HCT116 (cell line): ENCODE measurements around the gene NLRC5. TPM values are rescaled to one million over a fixed set of nuclear protein-coding genes. Genes with fewer than 3 reads are reported as not detected.

Experiments used
- ATAC-seq: fragments of 200-7000 bp; cut with Tn5 transposase; 2 replicates; pipeline ENCODE4 v1.9.1; 2020; ENCODE audit warnings: mild to moderate bottlenecking, moderate library complexity
- BruUV-seq: library from RNA; stranded (reverse); fragments of 400-500 nt; replicated peaks from 2 replicates; lab custom pipeline; 2021; lab: Mats Ljungman, UMichigan
- CTCF ChIA-PET: fragments of 300-600 bp; sonication (Branson Sonifier 250); formaldehyde crosslinking; loops from one replicate; lab custom pipeline; 2021; ENCODE audit warnings: antibody characterized with exemption; lab: Charles Lee
- POLR2A ChIA-PET: fragments of 300-600, 350-600 bp; sonication (Branson Sonifier 250); formaldehyde crosslinking; loops from one replicate; lab custom pipeline; 2021; ENCODE audit warnings: antibody characterized with exemption; lab: Charles Lee
- RAD21 ChIA-PET, 2 experiments: fragments of 300-600 bp; sonication (Branson Sonifier 250); formaldehyde crosslinking; loops; one replicate each; lab custom pipeline; 2023; ENCODE audit warnings: low total read pairs in 2 of 2; ENCODE audit not compliant: uncharacterized antibody in 2 of 2, unreplicated experiment in 2 of 2, low non-redundant PET in 1 of 2; lab: Charles Lee
- DNase-seq: peaks from one replicate; pipeline ENCODE4 v3.0.0-alpha.2; 2010; ENCODE audit warnings: low read depth, low spot score
- H2AFZ ChIP-seq: fragments of 200-600 bp; shearing (Covaris generic), sonication (generic); 2 replicates; pipeline ENCODE4 v1.6.1; 2017; ENCODE audit warnings: low read depth, mixed run types, mixed read lengths, antibody characterized with exemption, low read length; ENCODE audit not compliant: poor library complexity, severe bottlenecking
- H3K27ac ChIP-seq: 2 replicates; pipeline ENCODE4 v1.5.1; 2012; ENCODE audit warnings: low read depth, low read length
- H3K27me3 ChIP-seq: fragments of 200-600 bp; sonication (generic); 2 replicates; pipeline ENCODE4 v1.6.1; 2016; ENCODE audit warnings: mixed run types, low read length, mixed read lengths; ENCODE audit not compliant: insufficient read depth
- H3K36me3 ChIP-seq, 2 experiments: fragments of 200-500 bp in 1 of 2; fragments of 200-600 bp in 1 of 2; sonication (Bioruptor generic) in 1 of 2; sonication (generic) in 1 of 2; 2 replicates each; pipeline versions ENCODE4 v1.5.1 to v1.6.1; 2014 to 2016; ENCODE audit warnings: low read length in 2 of 2, inconsistent platforms in 1 of 2, mixed read lengths in 1 of 2, mixed run types in 1 of 2; ENCODE audit not compliant: insufficient read depth in 2 of 2, control insufficient read depth in 1 of 2
- H3K4me1 ChIP-seq, 2 experiments: fragments of 200-600 bp in 1 of 2; sonication (generic) in 1 of 2; 2 replicates each; pipeline versions ENCODE4 v1.5.1 to v1.6.1; 2012 to 2017; ENCODE audit warnings: low read length in 2 of 2, inconsistent platforms in 1 of 2, mild to moderate bottlenecking in 1 of 2, mixed read lengths in 1 of 2, mixed run types in 1 of 2, moderate library complexity in 1 of 2; ENCODE audit not compliant: insufficient read depth in 2 of 2, control insufficient read depth in 1 of 2
- H3K4me2 ChIP-seq: fragments of 200-600 bp; sonication (generic); 2 replicates; pipeline ENCODE4 v1.6.1; 2017; ENCODE audit warnings: mixed run types, low read length, mixed read lengths
- H3K4me3 ChIP-seq, 2 experiments: fragments of 200-600 bp in 1 of 2; sonication (generic) in 1 of 2; replicated peaks in 1 of 2; 2 replicates each; pipeline ENCODE4 v1.5.1; 2011 to 2016; ENCODE audit warnings: low read length in 2 of 2, control low read depth in 1 of 2, low read depth in 1 of 2, mild to moderate bottlenecking in 1 of 2, mixed read lengths in 1 of 2, mixed run types in 1 of 2
- H3K79me2 ChIP-seq: fragments of 200-600 bp; sonication (generic); 2 replicates; pipeline ENCODE4 v1.6.1; 2017; ENCODE audit warnings: mild to moderate bottlenecking, mixed run types, low read length, moderate library complexity, mixed read lengths; ENCODE audit not compliant: insufficient read depth
- H3K9ac ChIP-seq: fragments of 200-600 bp; sonication (generic); 2 replicates; pipeline ENCODE4 v1.6.1; 2016; ENCODE audit warnings: low read length, mixed read lengths
- H3K9me2 ChIP-seq: fragments of 200-600 bp; sonication (generic), shearing (Covaris generic); 2 replicates; pipeline ENCODE4 v1.6.1; 2017; ENCODE audit warnings: mixed run types, mild to moderate bottlenecking, moderate library complexity; ENCODE audit not compliant: insufficient read depth
- H3K9me3 ChIP-seq, 2 experiments: fragments of 200-500 bp in 1 of 2; fragments of 200-600 bp in 1 of 2; sonication (Bioruptor generic) in 1 of 2; sonication (generic) in 1 of 2; 2 replicates each; pipeline ENCODE4 v1.6.1; 2014 to 2017; ENCODE audit warnings: low read length in 2 of 2, mixed read lengths in 2 of 2, inconsistent platforms in 1 of 2, low read depth in 1 of 2, mild to moderate bottlenecking in 1 of 2, mixed run types in 1 of 2, moderate library complexity in 1 of 2; ENCODE audit not compliant: control insufficient read depth in 1 of 2, insufficient read depth in 1 of 2
- H4K20me1 ChIP-seq: fragments of 200-600 bp; sonication (generic), shearing (Covaris generic); 2 replicates; pipeline ENCODE4 v1.6.1; 2017; ENCODE audit warnings: mixed run types, mild to moderate bottlenecking, moderate library complexity; ENCODE audit not compliant: insufficient read depth
- CBX3 ChIP-seq: IDR thresholded peaks from 2 replicates; pipeline ENCODE4 v1.6.1; 2012; ENCODE audit warnings: low read depth
- CEBPB ChIP-seq: IDR thresholded peaks from 2 replicates; pipeline ENCODE4 v1.6.1; 2012; ENCODE audit warnings: low read depth
- EZH2 ChIP-seq: fragments of 200-600 bp; sonication (generic); IDR thresholded peaks from 2 replicates; pipeline ENCODE4 v1.6.1; 2017; ENCODE audit warnings: antibody characterized with exemption, mixed run types
- EZH2phosphoT487 ChIP-seq: fragments of 200-600 bp; IDR thresholded peaks from 2 replicates; pipeline ENCODE4 v1.6.1; 2018; ENCODE audit warnings: antibody characterized with exemption, borderline replicate concordance
- POLR2A ChIP-seq: IDR thresholded peaks from 2 replicates; pipeline ENCODE4 v1.7.0; 2011; ENCODE audit warnings: borderline replicate concordance; ENCODE audit not compliant: insufficient read depth, insufficient read length; ENCODE audit errors: extremely low read depth
- SIN3A ChIP-seq: IDR thresholded peaks from 2 replicates; pipeline ENCODE4 v1.6.1; 2012; ENCODE audit warnings: low read depth
- SP1 ChIP-seq: IDR thresholded peaks from 2 replicates; pipeline ENCODE4 v1.6.1; 2012; ENCODE audit warnings: low read depth
- SRF ChIP-seq: IDR thresholded peaks from 2 replicates; pipeline ENCODE4 v1.6.1; 2012; ENCODE audit warnings: low read depth
- TCF7L2 ChIP-seq: IDR thresholded peaks from 2 replicates; pipeline ENCODE4 v1.7.0; 2011; ENCODE audit warnings: borderline replicate concordance, inconsistent platforms; ENCODE audit not compliant: insufficient read depth, insufficient read length; ENCODE audit errors: extremely low read depth
- ZNF274 ChIP-seq: fragments of 200-500 bp; sonication (Bioruptor generic); IDR thresholded peaks from 2 replicates; pipeline ENCODE4 v1.6.1; 2014; ENCODE audit warnings: mild to moderate bottlenecking, low read depth, low read length, inconsistent platforms
- intact Hi-C: fragments of 100-400 bp; cut with micrococcal nuclease; formaldehyde crosslinking; loops from 2 replicates; pipeline ENCODE4 v1.10.0; 2022
- total RNA-seq: library from RNA; stranded (reverse); gene quantifications from one replicate; pipeline ENCODE4 v1.2.1, GENCODE V29; 2021; ENCODE audit not compliant: unreplicated experiment
- TF ChIP-seq, protein P1 (sequence below): IDR thresholded peaks from 2 replicates; pipeline ENCODE4 v1.6.1; 2012
- TF ChIP-seq, protein P2 (sequence below): IDR thresholded peaks from 2 replicates; pipeline ENCODE4 v1.6.1; 2011; ENCODE audit warnings: mild to moderate bottlenecking, low read length, moderate library complexity; ENCODE audit not compliant: insufficient replicate concordance; ENCODE audit errors: extremely low read depth
- TF ChIP-seq, protein P3 (sequence below): IDR thresholded peaks from 2 replicates; pipeline ENCODE4 v1.6.1; 2012; ENCODE audit warnings: low read depth

NLRC5 gene
- total RNA-seq, 1 experiment from 2014 or later: 10.4 TPM

DNA sequence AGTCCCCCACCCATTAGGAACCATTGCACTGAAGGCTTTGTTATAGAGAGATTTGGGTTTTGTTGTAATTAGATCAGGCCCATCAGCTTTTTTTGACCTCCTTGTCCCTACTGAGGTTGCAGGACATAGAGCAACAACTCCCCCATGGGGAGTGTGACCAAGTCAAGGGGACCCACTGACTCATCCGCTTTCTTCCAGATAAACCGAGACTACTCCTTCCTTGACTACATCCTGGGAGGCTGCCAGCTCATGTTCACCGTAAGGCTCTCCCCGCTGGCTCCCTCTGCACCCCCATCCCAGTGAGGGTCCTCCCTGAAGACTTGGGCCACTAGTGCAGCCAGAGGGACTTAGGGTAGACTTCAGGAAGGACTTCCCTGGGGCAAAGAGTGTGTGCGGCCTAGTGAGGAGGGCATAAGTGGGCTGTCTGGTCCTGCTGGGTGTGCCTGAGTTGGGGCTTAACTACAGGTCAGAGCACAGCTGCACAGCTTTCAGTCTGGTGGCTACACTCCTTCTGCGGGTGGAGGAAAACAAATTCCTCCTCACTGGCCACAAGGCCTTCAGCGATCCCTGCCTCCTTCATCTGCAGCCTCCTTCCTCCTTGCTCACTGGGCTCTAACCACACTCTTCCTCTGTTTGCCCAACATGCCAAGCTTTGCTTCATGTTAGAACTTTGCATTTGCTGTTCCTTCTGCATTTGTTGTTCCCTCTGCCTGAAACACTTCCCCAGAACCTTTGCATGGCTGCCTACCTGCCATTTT, 134.0 kb downstream of the NLRC5 start:
- H3K4me2 ChIP-seq: no peak overlapping the region
- H3K27ac ChIP-seq: no peak overlapping the region
- no TSS peak for BruUV-seq
- DNase-seq (no peak), ATAC-seq (no peak)
- no peaks in the 10 kb centered on the region for H3K9me2 ChIP-seq
- H4K20me1 ChIP-seq: no peaks in the 10 kb centered on the region
- no peak overlapping the region for H3K9ac ChIP-seq
- H3K9me3 ChIP-seq: no peaks in the 10 kb centered on the region
- TF ChIP-seq POLR2A (no peak), SRF (no peak), EZH2 (no peak), CEBPB (no peak), EZH2phosphoT487 (no peak), TCF7L2 (no peak), CBX3 (no peak), SP1 (no peak), ZNF274 (no peak), SIN3A (no peak)
- TF ChIP-seq, protein P1, sequence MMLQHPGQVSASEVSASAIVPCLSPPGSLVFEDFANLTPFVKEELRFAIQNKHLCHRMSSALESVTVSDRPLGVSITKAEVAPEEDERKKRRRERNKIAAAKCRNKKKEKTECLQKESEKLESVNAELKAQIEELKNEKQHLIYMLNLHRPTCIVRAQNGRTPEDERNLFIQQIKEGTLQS: no peak
- TF ChIP-seq, protein P2, sequence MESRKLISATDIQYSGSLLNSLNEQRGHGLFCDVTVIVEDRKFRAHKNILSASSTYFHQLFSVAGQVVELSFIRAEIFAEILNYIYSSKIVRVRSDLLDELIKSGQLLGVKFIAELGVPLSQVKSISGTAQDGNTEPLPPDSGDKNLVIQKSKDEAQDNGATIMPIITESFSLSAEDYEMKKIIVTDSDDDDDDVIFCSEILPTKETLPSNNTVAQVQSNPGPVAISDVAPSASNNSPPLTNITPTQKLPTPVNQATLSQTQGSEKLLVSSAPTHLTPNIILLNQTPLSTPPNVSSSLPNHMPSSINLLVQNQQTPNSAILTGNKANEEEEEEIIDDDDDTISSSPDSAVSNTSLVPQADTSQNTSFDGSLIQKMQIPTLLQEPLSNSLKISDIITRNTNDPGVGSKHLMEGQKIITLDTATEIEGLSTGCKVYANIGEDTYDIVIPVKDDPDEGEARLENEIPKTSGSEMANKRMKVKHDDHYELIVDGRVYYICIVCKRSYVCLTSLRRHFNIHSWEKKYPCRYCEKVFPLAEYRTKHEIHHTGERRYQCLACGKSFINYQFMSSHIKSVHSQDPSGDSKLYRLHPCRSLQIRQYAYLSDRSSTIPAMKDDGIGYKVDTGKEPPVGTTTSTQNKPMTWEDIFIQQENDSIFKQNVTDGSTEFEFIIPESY: no peak
- TF ChIP-seq, protein P3, sequence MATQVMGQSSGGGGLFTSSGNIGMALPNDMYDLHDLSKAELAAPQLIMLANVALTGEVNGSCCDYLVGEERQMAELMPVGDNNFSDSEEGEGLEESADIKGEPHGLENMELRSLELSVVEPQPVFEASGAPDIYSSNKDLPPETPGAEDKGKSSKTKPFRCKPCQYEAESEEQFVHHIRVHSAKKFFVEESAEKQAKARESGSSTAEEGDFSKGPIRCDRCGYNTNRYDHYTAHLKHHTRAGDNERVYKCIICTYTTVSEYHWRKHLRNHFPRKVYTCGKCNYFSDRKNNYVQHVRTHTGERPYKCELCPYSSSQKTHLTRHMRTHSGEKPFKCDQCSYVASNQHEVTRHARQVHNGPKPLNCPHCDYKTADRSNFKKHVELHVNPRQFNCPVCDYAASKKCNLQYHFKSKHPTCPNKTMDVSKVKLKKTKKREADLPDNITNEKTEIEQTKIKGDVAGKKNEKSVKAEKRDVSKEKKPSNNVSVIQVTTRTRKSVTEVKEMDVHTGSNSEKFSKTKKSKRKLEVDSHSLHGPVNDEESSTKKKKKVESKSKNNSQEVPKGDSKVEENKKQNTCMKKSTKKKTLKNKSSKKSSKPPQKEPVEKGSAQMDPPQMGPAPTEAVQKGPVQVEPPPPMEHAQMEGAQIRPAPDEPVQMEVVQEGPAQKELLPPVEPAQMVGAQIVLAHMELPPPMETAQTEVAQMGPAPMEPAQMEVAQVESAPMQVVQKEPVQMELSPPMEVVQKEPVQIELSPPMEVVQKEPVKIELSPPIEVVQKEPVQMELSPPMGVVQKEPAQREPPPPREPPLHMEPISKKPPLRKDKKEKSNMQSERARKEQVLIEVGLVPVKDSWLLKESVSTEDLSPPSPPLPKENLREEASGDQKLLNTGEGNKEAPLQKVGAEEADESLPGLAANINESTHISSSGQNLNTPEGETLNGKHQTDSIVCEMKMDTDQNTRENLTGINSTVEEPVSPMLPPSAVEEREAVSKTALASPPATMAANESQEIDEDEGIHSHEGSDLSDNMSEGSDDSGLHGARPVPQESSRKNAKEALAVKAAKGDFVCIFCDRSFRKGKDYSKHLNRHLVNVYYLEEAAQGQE: no peak
- H2AFZ ChIP-seq: no peak overlapping the region
- H3K4me3 ChIP-seq: no peak overlapping the region
- intact Hi-C loops: no loop called here
- ChIA-PET POLR2A (no interaction called here), CTCF (no interaction called here), RAD21 (no interaction called here)
- no peaks in the 10 kb centered on the region for H3K79me2 ChIP-seq
- no peaks in the 10 kb centered on the region for H3K27me3 ChIP-seq
- peaks cover 0 to 5% of the 10 kb centered on the region in 2 experiments; a peak in 1 of 4 replicates for H3K4me1 ChIP-seq
- no peaks in the 10 kb centered on the region for H3K36me3 ChIP-seq
